Smooth muscle cell (in vitro differentiated cells): ENCODE measurements around the gene SCT. TPM values are rescaled to one million over a fixed set of nuclear protein-coding genes. Genes with fewer than 3 reads are reported as not detected.
"Not testable (repeated sequence)": the region's sequence is repeated elsewhere in the genome, so short reads cannot be mapped to it uniquely, and the experiment has no call there.

Experiments
- DNase-seq: peaks from one replicate; lab custom pipeline; 2025; ENCODE audit not compliant: unreplicated experiment; lab: John Stamatoyannopoulos, UW
- H2AFZ ChIP-seq: fragments of 200-600 bp; sonication (generic); 2 replicates; pipeline ENCODE4 v1.6.0; 2016; ENCODE audit warnings: antibody characterized with exemption, low read depth, mild to moderate bottlenecking
- H3F3A ChIP-seq: fragments of 200-600 bp; sonication (generic); 2 replicates; pipeline ENCODE4 v1.6.0; 2017; ENCODE audit warnings: antibody characterized with exemption, low read depth
- H3K27ac ChIP-seq: fragments of 200-600 bp; sonication (generic); 2 replicates; pipeline ENCODE4 v1.5.1; 2016; ENCODE audit warnings: low read depth, mild to moderate bottlenecking
- H3K27me3 ChIP-seq: fragments of 200-600 bp; sonication (generic); 2 replicates; pipeline ENCODE4 v1.6.1; 2016; ENCODE audit warnings: low read depth, mild to moderate bottlenecking
- H3K36me3 ChIP-seq: fragments of 200-600 bp; sonication (generic); 2 replicates; pipeline ENCODE4 v1.5.1; 2016; ENCODE audit warnings: low read depth
- H3K4me1 ChIP-seq: fragments of 200-600 bp; sonication (generic); 2 replicates; pipeline ENCODE4 v1.5.1; 2016; ENCODE audit warnings: low read depth
- H3K4me2 ChIP-seq: fragments of 200-600 bp; sonication (generic); 2 replicates; pipeline ENCODE4 v1.6.0; 2016; ENCODE audit warnings: mild to moderate bottlenecking
- H3K4me3 ChIP-seq: fragments of 200-600 bp; sonication (generic); 2 replicates; pipeline ENCODE4 v1.5.1; 2016; ENCODE audit warnings: mild to moderate bottlenecking
- H3K79me2 ChIP-seq: fragments of 200-600 bp; sonication (generic); 2 replicates; pipeline ENCODE4 v1.6.0; 2016; ENCODE audit warnings: low read depth, mild to moderate bottlenecking
- H3K9ac ChIP-seq: fragments of 200-600 bp; sonication (generic); 2 replicates; pipeline ENCODE4 v1.6.0; 2016; ENCODE audit warnings: low read depth
- H3K9me3 ChIP-seq: fragments of 200-600 bp; sonication (generic); replicated peaks from 2 replicates; pipeline ENCODE4 v1.5.1; 2016; ENCODE audit warnings: low read depth
- H4K20me1 ChIP-seq: fragments of 200-600 bp; sonication (generic); 2 replicates; pipeline ENCODE4 v1.6.0; 2016; ENCODE audit warnings: low read depth
- WGBS: methylation state at CpG from one replicate; pipeline ENCODE4 v1.1.7; 2016; ENCODE audit warnings: low lambda C conversion rate; 5-methylcytosine and 5-hydroxymethylcytosine counted together
- polyA plus RNA-seq: library from polyadenylated mRNA; unstranded; fragments of >200 nt; fragmentation: Nextera tagmentation; extraction: Ambion mirVana; gene quantifications from 2 replicates; pipeline ENCODE4 v1.2.1, GENCODE V29; 2016
- total RNA-seq: library from RNA; depleted of rRNA; stranded (reverse); fragments of >200 nt; gene quantifications from 2 replicates; pipeline ENCODE4 v1.2.3, GENCODE V29; 2014
- TF ChIP-seq, protein P1 (sequence below): fragments of 200-600 bp; sonication (generic); IDR thresholded peaks from 2 replicates; pipeline ENCODE4 v1.5.1; 2017; ENCODE audit warnings: borderline replicate concordance, mild to moderate bottlenecking, antibody characterized with exemption; ENCODE audit not compliant: insufficient read depth, poor library complexity, severe bottlenecking

SCT gene
- total and polyA plus RNA-seq, 2 experiments from 2014 or later = 1.4 TPM; not detected in 1

DNA sequence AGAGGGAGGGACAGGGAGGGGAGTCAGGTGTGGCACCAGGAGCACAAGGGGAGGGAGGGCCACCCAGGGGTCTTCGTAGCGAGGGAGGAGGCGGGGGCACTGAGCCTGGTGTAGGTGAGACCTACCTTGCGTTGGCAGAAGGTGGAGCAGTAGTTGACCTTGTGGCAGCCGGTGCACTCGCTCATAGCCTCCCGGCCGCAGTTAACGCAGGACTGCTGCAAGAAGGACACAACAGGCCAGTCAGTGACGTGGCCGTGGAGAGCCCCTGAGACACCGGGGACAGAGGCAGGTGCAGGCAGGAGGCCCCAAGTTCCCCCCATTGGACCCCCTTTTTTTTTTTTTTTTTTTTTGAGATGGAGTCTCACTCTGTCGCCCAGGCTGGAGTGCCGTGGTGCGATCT, 26.9 kb upstream of the SCT start:
- no peak for DNase-seq
- Histone ChIP-seq H3F3A (no peaks in the 10 kb centered on the region), H3K79me2 (no peaks in the 10 kb centered on the region), H3K36me3 (no peaks in the 10 kb centered on the region), H3K9me3 (no peaks in the 10 kb centered on the region), H3K27me3 (no peaks in the 10 kb centered on the region), H3K9ac (no peak overlapping the region), H3K4me1 (no peaks in the 10 kb centered on the region), H2AFZ (no peak overlapping the region), H3K4me2 (no peak overlapping the region), H3K27ac (no peak overlapping the region), H3K4me3 (no peak overlapping the region), H4K20me1 (peaks cover 20% of the 10 kb centered on the region)
- WGBS = 97% methylated on average over 11 of the region's 15 CpGs
- TF ChIP-seq, protein P1, sequence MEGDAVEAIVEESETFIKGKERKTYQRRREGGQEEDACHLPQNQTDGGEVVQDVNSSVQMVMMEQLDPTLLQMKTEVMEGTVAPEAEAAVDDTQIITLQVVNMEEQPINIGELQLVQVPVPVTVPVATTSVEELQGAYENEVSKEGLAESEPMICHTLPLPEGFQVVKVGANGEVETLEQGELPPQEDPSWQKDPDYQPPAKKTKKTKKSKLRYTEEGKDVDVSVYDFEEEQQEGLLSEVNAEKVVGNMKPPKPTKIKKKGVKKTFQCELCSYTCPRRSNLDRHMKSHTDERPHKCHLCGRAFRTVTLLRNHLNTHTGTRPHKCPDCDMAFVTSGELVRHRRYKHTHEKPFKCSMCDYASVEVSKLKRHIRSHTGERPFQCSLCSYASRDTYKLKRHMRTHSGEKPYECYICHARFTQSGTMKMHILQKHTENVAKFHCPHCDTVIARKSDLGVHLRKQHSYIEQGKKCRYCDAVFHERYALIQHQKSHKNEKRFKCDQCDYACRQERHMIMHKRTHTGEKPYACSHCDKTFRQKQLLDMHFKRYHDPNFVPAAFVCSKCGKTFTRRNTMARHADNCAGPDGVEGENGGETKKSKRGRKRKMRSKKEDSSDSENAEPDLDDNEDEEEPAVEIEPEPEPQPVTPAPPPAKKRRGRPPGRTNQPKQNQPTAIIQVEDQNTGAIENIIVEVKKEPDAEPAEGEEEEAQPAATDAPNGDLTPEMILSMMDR = no peak

DNA sequence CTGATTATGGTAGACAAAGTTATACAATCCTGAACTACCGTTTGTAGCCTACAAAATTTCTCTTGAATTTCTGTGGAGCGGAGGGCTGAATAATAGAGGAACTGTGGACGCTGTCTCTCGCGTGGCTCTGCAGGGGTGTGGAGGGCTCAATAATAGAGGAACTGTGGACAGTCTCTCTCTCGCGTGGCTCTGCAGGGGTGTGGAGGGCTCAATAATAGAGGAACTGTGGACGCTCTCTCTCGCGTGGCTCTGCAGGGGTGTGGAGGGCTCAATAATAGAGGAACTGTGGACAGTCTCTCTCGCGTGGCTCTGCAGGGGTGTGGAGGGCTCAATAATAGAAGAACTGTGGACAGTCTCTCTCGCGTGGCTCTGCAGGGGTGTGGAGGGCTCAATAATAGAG, 26.2 kb upstream of the SCT start:
- not testable (repeated sequence) for H3K4me3 ChIP-seq, H3K79me2 ChIP-seq, H3K36me3 ChIP-seq, DNase-seq, H3K4me2 ChIP-seq, H3F3A ChIP-seq, H3K9ac ChIP-seq, H3K4me1 ChIP-seq, H3K27ac ChIP-seq, H3K27me3 ChIP-seq, H3K9me3 ChIP-seq, H2AFZ ChIP-seq
- 97% methylated on average over 14 of the region's 14 CpGs for WGBS
- peaks cover 16% of the 10 kb centered on the region for H4K20me1 ChIP-seq

DNA sequence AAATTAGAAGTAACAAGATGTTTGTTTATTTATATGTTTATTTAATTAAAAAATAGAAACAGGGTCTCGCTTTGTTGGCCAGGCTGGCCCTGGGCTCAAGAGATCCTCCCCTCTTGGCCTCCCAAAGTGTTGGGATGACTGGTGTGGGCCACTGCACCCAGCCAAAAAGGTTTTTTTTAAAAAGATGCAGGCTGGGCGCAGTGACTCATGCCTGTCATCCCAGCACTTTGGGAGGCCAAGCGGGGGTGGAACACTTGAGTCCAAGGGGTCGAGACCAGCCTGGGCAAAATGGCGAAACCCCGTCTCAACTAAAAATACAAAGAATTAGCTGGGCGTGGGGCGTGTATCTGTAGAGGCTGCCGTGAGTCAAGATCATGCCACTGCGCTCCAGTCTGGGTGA, 23.5 kb upstream of the SCT start:
- Histone ChIP-seq H2AFZ (no peak overlapping the region), H4K20me1 (peaks cover 11% of the 10 kb centered on the region), H3K4me2 (no peak overlapping the region), H3K9ac (no peak overlapping the region), H3K27ac (no peak overlapping the region), H3K79me2 (no peaks in the 10 kb centered on the region), H3K4me1 (no peaks in the 10 kb centered on the region), H3K27me3 (no peaks in the 10 kb centered on the region), H3K9me3 (no peaks in the 10 kb centered on the region), H3F3A (no peaks in the 10 kb centered on the region), H3K4me3 (no peak overlapping the region), H3K36me3 (no peaks in the 10 kb centered on the region)
- no peak for DNase-seq
- TF ChIP-seq, protein P1 = no peak
- 93% methylated on average over 10 of the region's 10 CpGs for WGBS

DNA sequence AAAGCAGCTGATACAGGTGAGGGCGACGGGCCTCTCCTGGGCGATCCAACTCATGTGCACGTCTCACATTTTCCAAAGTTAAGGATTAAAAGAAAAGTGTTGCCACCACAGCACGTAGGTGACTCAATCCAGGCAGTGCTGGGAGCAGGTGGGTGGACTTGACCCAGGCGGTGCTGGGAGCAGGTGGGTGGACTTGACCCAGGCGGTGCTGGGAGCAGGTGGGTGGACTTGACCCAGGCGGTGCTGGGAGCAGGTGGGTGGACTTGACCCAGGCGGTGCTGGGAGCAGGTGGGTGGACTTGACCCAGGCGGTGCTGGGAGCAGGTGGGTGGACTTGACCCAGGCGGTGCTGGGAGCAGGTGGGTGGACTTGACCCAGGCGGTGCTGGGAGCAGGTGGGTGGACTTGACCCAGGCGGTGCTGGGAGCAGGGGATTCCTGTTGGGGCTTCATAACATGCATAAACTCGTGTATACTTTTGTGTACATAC, 20.7 kb upstream of the SCT start:
- H3K4me1 ChIP-seq, H3K27me3 ChIP-seq, H4K20me1 ChIP-seq, H3K79me2 ChIP-seq, H3K36me3 ChIP-seq, H3F3A ChIP-seq, H3K9me3 ChIP-seq, DNase-seq, H3K4me2 ChIP-seq, H3K9ac ChIP-seq, H2AFZ ChIP-seq, H3K4me3 ChIP-seq, H3K27ac ChIP-seq: not testable (repeated sequence)
- 98% methylated on average over 10 of the region's 14 CpGs for WGBS

DNA sequence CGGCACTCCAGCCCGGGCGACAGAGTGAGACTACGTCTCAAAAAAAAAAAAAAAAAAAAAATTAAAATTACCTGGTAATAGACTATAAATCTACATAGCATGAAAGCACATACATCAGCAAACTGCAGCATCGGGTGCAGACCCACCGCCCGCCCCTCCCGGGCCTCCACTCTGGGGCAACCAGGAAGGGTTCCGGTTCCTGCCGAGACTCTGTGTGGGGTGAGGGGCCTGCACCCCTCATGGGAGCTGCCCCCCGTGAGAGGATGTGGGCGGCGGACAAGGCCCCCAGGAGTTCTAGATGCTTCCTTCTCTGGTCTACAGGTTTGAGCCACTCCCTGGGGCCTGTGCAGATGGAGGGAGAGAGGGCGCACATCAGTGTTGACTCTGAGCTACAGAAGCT, 19.2 kb upstream of the SCT start:
- Histone ChIP-seq H4K20me1 (peaks cover 21% of the 10 kb centered on the region), H3K4me1 (no peaks in the 10 kb centered on the region)
- DNase-seq = no peak

More for the DNA sequence above, 19.2 kb upstream of the SCT start:
- Histone ChIP-seq H2AFZ (no peak overlapping the region), H3F3A (no peaks in the 10 kb centered on the region), H3K9me3 (no peaks in the 10 kb centered on the region), H3K4me3 (no peak overlapping the region), H3K79me2 (no peaks in the 10 kb centered on the region), H3K36me3 (no peaks in the 10 kb centered on the region), H3K9ac (no peak overlapping the region), H3K27ac (no peak overlapping the region), H3K4me2 (no peak overlapping the region), H3K27me3 (no peaks in the 10 kb centered on the region)
- 94% methylated on average over 14 of the region's 14 CpGs for WGBS
- TF ChIP-seq, protein P1 = no peak
